Thoracic aorta (tissue), 2 donors: ENCODE measurements around the gene IQCB1. TPM values are rescaled to one million over a fixed set of nuclear protein-coding genes. Genes with fewer than 3 reads are reported as not detected.

Experiments
- ATAC-seq: fragments of 150-250 bp; one replicate; pipeline ENCODE4 v1.8.0; 2017; ENCODE audit warnings: low read depth; ENCODE audit not compliant: insufficient number of reproducible peaks, low FRiP score
- DNase-seq: peaks from one replicate; pipeline ENCODE4 v3.0.0-alpha.2; 2020; ENCODE audit warnings: low spot score
- H3K27ac ChIP-seq, 2 donors: fragments of 200-600 bp; sonication (generic); 1 replicate in 1 of 2; 2 replicates in 1 of 2; pipeline ENCODE4 v1.5.1; 2016; ENCODE audit warnings: mild to moderate bottlenecking in 2 of 2, moderate library complexity in 2 of 2
- H3K27me3 ChIP-seq: fragments of 200-600 bp; sonication (generic); replicated peaks from 2 replicates; pipeline ENCODE4 v1.6.0; 2016; ENCODE audit warnings: mild to moderate bottlenecking; ENCODE audit not compliant: insufficient read depth
- H3K36me3 ChIP-seq: fragments of 200-600 bp; sonication (generic); one replicate; pipeline ENCODE4 v1.5.1; 2016
- H3K4me1 ChIP-seq, 2 donors: fragments of 200-600 bp; sonication (generic); 1 replicate in 1 of 2; 2 replicates in 1 of 2; pipeline versions ENCODE4 v1.5.1 to v1.6.0; 2016; ENCODE audit warnings: low read depth in 2 of 2, mild to moderate bottlenecking in 1 of 2; ENCODE audit not compliant: control insufficient read depth in 1 of 2
- H3K4me3 ChIP-seq: fragments of 200-600 bp; sonication (generic); 2 replicates; pipeline ENCODE4 v1.5.1; 2016; ENCODE audit warnings: mild to moderate bottlenecking
- H3K9me3 ChIP-seq: fragments of 200-600 bp; sonication (generic); 2 replicates; pipeline ENCODE4 v1.5.1; 2016
- total RNA-seq, 2 donors: library from RNA; depleted of rRNA; stranded (reverse); fragments of >200 nt; gene quantifications; one replicate each; pipeline versions ENCODE4 v1.1.0 to v1.2.3, GENCODE V29; 2016
- TF ChIP-seq, protein P1 (sequence below): fragments of 200-600 bp; sonication (generic); IDR thresholded peaks from one replicate; pipeline ENCODE4 v1.5.1; 2019; ENCODE audit warnings: antibody characterized with exemption

Gene IQCB1
- total RNA-seq, 2 donors from 2014 or later: 19.3 to 28.4 TPM

DNA sequence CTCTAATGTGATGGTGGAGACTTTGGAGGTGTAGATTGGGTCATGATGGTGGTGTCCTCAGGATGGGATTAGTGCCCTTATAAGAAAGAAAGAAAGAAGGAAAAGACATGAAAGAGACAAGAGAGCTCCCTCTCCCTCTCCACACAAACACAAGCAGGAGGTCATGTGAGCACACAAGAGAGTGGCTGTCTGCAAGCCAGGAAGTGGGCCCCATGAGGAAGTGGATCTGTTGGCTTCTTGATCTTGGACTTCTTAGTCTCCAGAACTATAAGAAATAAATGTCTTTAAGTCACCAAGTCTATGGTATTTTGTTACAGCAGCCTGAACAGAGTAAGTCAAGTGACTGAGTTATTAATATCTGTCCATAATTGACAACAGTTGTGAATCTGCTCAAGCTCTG is 17.1 kb downstream of the IQCB1 start:
- no peaks in the 10 kb centered on the region for H3K9me3 ChIP-seq
- ATAC-seq: no peak
- H3K4me3 ChIP-seq: no peak overlapping the region

DNA sequence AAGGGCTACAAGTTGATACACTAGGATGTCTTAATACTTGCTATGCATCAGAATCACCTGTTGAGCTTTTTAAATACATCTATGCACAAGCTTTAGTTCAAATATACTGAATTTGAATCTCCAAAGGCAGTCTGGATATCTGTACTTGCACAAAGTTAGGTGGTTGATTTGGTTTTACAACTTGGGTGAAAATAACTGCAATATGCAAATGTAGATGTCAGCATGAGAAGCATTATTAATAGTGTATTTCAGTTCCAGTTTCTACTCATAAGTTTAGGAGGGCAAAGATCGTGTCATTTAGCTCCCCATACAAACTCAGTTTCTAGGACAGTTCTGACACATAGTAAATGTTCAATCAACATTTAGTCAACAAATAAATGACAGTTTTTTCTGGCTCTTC is 25.6 kb downstream of the IQCB1 start:
- no peaks in the 10 kb centered on the region for H3K4me1 ChIP-seq
- peaks cover 3% of the 10 kb centered on the region for H3K36me3 ChIP-seq
- no peaks in the 10 kb centered on the region for H3K27me3 ChIP-seq
- ATAC-seq (no peak), DNase-seq (no peak)
- no peaks in the 10 kb centered on the region for H3K9me3 ChIP-seq
- no peak overlapping the region for H3K4me3 ChIP-seq
- H3K27ac ChIP-seq: no peak overlapping the region
- TF ChIP-seq, protein P1, sequence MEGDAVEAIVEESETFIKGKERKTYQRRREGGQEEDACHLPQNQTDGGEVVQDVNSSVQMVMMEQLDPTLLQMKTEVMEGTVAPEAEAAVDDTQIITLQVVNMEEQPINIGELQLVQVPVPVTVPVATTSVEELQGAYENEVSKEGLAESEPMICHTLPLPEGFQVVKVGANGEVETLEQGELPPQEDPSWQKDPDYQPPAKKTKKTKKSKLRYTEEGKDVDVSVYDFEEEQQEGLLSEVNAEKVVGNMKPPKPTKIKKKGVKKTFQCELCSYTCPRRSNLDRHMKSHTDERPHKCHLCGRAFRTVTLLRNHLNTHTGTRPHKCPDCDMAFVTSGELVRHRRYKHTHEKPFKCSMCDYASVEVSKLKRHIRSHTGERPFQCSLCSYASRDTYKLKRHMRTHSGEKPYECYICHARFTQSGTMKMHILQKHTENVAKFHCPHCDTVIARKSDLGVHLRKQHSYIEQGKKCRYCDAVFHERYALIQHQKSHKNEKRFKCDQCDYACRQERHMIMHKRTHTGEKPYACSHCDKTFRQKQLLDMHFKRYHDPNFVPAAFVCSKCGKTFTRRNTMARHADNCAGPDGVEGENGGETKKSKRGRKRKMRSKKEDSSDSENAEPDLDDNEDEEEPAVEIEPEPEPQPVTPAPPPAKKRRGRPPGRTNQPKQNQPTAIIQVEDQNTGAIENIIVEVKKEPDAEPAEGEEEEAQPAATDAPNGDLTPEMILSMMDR: no peak

More for the DNA sequence above, 17.1 kb downstream of the IQCB1 start:
- no peak for DNase-seq
- H3K27ac ChIP-seq: no peak overlapping the region
- H3K4me1 ChIP-seq: peaks cover 5 to 17% of the 10 kb centered on the region in 2 donors
- no peaks in the 10 kb centered on the region for H3K36me3 ChIP-seq
- TF ChIP-seq, protein P1: no peak
- H3K27me3 ChIP-seq: no peaks in the 10 kb centered on the region

DNA sequence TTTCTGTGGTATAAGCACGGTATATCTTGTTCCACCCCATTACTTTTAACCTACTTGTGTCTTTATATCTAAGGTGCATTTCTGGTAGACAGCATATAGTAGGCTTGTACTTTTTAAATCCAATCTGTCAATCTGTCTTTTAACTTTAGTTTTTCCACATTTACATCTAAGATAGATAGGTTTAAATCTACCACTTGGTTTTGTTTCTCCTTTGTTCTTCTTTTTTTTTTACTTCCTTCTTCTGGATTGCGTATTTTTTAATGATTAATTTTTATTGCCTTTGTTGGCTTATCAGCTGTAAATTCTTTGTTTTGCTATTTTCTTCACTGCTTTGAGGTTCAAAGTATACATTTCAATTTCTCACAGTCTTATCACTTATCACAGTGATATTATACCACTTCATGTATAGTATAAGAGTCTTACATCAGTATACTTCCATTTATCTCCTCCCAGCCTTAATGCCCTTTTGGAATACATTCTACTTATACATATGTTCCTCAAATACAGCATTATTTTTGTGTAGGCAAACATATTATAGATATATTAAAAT is 31.0 kb downstream of the IQCB1 start:
- Histone ChIP-seq H3K4me3 (no peak overlapping the region), H3K4me1 (no peaks in the 10 kb centered on the region), H3K36me3 (peaks cover 3% of the 10 kb centered on the region), H3K9me3 (no peaks in the 10 kb centered on the region), H3K27me3 (no peaks in the 10 kb centered on the region), H3K27ac (no peak overlapping the region)
- DNase-seq (no peak), ATAC-seq (no peak)
- TF ChIP-seq, protein P1: no peak

DNA sequence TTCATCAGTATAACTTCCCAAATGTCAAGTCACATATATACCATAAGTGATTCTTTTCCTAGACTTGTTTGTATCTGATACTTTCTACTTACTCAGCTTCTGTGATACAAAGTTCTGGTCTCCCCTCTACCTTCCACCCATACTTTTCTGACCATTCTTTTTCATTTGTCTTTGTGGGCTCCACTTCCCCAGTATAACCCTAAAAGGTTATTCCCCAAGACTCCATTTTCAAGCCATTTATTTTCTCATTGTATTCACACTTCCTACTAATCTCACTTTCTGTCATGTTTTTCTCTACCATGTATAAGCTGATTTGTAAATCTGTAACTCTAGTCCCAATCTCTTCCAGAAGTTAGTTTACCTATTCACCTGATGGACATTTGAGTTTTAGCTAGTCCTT is 34.0 kb downstream of the IQCB1 start:
- no peaks in the 10 kb centered on the region for H3K4me1 ChIP-seq
- DNase-seq: no peak
- H3K9me3 ChIP-seq: no peaks in the 10 kb centered on the region
- ATAC-seq: no peak
- H3K27me3 ChIP-seq: no peaks in the 10 kb centered on the region
- no peak overlapping the region for H3K27ac ChIP-seq
- TF ChIP-seq, protein P1: no peak
- no peak overlapping the region for H3K4me3 ChIP-seq
- H3K36me3 ChIP-seq: no peaks in the 10 kb centered on the region

DNA sequence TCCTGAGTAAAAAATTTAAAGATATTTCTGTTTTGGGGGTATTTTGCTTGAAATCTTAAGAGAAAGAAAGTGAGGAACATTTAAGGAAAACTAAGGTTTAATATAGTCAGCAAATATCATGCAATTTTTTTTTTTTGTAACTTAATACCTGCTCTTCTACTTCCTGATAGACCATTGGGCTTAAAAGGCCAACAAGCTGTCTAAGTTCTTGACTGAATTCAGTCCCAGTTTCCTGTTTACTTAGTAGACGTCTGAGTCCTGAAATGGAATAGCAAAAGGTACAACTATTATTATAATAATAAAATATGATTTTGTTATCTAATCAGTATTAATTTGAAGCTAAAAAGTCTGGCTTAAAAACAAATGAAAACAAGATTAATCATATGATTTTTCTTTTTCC is 37.9 kb downstream of the IQCB1 start:
- DNase-seq (no peak), ATAC-seq (no peak)
- Histone ChIP-seq H3K9me3 (no peaks in the 10 kb centered on the region), H3K27ac (no peak overlapping the region), H3K27me3 (no peaks in the 10 kb centered on the region), H3K4me3 (no peak overlapping the region), H3K4me1 (no peaks in the 10 kb centered on the region), H3K36me3 (no peaks in the 10 kb centered on the region)
- TF ChIP-seq, protein P1: no peak
